ENCODE data around the gene MYH14.

Gene MYH14

DNA sequence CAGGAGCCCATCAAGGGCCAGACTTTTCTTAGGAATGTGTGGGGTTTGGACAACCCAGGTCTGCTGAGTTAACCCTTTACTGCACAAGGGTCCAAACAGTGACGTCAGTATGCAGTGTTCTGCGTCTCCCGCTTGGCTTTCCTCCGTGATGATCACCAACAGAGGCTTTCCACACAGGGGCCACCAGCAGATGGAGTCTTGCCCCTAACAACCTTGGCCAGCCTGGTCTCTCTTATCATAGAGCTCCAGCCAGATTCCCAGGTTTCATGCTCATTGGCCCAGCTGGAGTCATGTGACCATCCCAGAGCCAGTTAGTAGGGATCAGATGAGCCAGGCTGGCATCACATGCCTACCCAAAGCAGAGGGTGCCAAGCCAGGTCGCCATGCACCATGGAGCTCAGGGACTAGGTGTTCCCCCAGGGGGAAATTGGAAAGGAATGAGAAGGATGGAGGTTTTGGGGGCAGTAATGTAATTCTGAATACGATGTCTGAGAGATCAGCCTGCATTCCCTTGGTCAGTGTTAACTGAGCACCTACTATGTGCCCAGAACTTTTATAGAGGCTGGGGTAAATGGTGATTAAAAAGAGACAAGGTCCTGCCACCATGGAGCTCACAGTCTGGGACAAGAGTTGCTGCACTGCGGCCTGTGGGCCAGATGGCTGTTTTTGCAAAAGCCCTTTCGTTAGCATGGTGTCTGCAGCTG, 61.2 kb downstream of the MYH14 start:
- H3K9me3 Mint-ChIP-seq = peaks cover 0 to 5% of the 10 kb centered on the region in 2 donors
- no peak overlapping the region for H3K4me3 Mint-ChIP-seq
- DNase-seq (no peak), ATAC-seq (replicated peaks) (no peak)
- H3K27me3 Mint-ChIP-seq = peaks cover 26 to 51% of the 10 kb centered on the region in 2 donors
- no peak overlapping the region for H3K27ac Mint-ChIP-seq
- H3K36me3 Mint-ChIP-seq (ENCODE audit: insufficient read depth) = no peaks in the 10 kb centered on the region
- H3K4me1 Mint-ChIP-seq (ENCODE audit: low read depth in 2 of 2) = no peaks in the 10 kb centered on the region

DNA sequence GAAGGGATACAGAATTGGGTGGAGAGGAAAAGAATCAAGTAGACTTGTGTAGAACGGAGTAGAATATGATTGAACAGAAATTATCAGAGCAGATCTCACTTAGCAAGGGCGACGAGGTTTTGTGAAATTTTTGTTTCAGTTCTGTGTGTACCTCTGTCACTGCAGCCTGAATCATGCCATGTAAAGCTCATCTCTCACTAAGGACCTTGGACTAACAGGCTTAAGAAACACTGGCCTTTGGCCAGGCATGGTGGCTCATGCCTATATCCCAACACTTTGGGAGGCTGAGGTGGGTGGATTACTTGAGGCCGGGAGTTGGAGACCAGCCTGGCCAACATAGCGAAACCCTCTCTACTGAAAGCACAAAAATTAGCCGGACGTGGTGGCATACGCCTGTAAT, 62.6 kb downstream of the MYH14 start:
- Mint-ChIP-seq H3K36me3 (ENCODE audit: insufficient read depth) (no peaks in the 10 kb centered on the region), H3K4me1 (ENCODE audit: low read depth in 2 of 2) (no peaks in the 10 kb centered on the region), H3K27ac (no peak overlapping the region), H3K27me3 (peaks cover 29 to 58% of the 10 kb centered on the region in 2 donors), H3K9me3 (peaks cover 0 to 5% of the 10 kb centered on the region in 2 donors), H3K4me3 (no peak overlapping the region)
- no peak for ATAC-seq (replicated peaks)
- DNase-seq = no peak

- DNase-seq (no peak), ATAC-seq (replicated peaks) (no peak)
- no peaks in the 10 kb centered on the region for H3K36me3 Mint-ChIP-seq (ENCODE audit: insufficient read depth)
- H3K27me3 Mint-ChIP-seq = peaks cover 33 to 62% of the 10 kb centered on the region in 2 donors
- peaks cover 0 to 5% of the 10 kb centered on the region in 2 donors for H3K9me3 Mint-ChIP-seq
- no peaks in the 10 kb centered on the region for H3K4me1 Mint-ChIP-seq (ENCODE audit: low read depth in 2 of 2)
- no peak overlapping the region for H3K4me3 Mint-ChIP-seq
- no peak overlapping the region for H3K27ac Mint-ChIP-seq
Observed at GRCh38 chr19:50266896-50267295, 63.5 kb downstream of the MYH14 start.

- no peaks in the 10 kb centered on the region for H3K4me1 Mint-ChIP-seq (ENCODE audit: low read depth in 2 of 2)
- no peak overlapping the region for H3K4me3 Mint-ChIP-seq
- peaks cover 0 to 5% of the 10 kb centered on the region in 2 donors for H3K9me3 Mint-ChIP-seq
- H3K36me3 Mint-ChIP-seq (ENCODE audit: insufficient read depth) = no peaks in the 10 kb centered on the region
- H3K27ac Mint-ChIP-seq = no peak overlapping the region
- ATAC-seq (replicated peaks) = no peak
- DNase-seq = no peak
- H3K27me3 Mint-ChIP-seq = peaks cover 33 to 59% of the 10 kb centered on the region in 2 donors
Observed at GRCh38 chr19:50268041-50268440, 64.6 kb downstream of the MYH14 start.

DNA sequence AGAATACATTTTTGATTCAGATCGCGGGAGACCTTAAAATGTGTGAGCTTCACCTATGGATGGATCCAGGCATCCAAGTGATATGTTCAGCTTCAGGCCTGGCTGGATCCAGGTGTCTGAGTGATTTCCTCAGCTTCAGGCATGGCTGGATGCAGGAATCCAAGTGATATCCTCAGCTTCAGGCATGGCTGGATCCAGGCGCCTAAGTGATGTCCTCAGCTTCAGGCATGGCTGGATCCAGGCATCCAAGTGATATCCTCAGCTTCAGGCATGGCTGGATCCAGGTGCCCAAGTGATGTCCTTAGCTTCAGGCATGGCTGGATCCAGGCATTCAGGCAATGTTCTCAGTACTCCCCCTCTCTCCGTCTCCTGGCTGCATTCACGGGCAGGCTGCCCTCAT, 65.1 kb downstream of the MYH14 start:
- Mint-ChIP-seq H3K4me3 (no peak overlapping the region), H3K4me1 (ENCODE audit: low read depth in 2 of 2) (no peaks in the 10 kb centered on the region), H3K36me3 (ENCODE audit: insufficient read depth) (no peaks in the 10 kb centered on the region), H3K27ac (no peak overlapping the region), H3K27me3 (peaks cover 33 to 58% of the 10 kb centered on the region in 2 donors), H3K9me3 (peaks cover 0 to 5% of the 10 kb centered on the region in 2 donors)
- DNase-seq (no peak), ATAC-seq (replicated peaks) (no peak)

GRCh38 chr19:50269653-50270052, 66.2 kb downstream of the MYH14 start:
- DNase-seq (no peak), ATAC-seq (replicated peaks) (no peak)
- peaks cover 0 to 5% of the 10 kb centered on the region in 2 donors for H3K9me3 Mint-ChIP-seq
- H3K27ac Mint-ChIP-seq = no peak overlapping the region
- no peak overlapping the region for H3K4me3 Mint-ChIP-seq
- H3K27me3 Mint-ChIP-seq = peaks cover 30 to 58% of the 10 kb centered on the region in 2 donors
- H3K4me1 Mint-ChIP-seq (ENCODE audit: low read depth in 2 of 2) = no peaks in the 10 kb centered on the region
- H3K36me3 Mint-ChIP-seq (ENCODE audit: insufficient read depth) = no peaks in the 10 kb centered on the region

GRCh38 chr19:50272263-50272897, 69.0 kb downstream of the MYH14 start:
- H3K36me3 Mint-ChIP-seq (ENCODE audit: insufficient read depth) = no peaks in the 10 kb centered on the region
- peaks cover 0 to 5% of the 10 kb centered on the region in 2 donors for H3K9me3 Mint-ChIP-seq
- no peak for DNase-seq
- peaks cover 30 to 72% of the 10 kb centered on the region in 2 donors for H3K27me3 Mint-ChIP-seq
- no peak overlapping the region for H3K27ac Mint-ChIP-seq
- no peak for ATAC-seq (replicated peaks)
- H3K4me1 Mint-ChIP-seq (ENCODE audit: low read depth in 2 of 2) = no peaks in the 10 kb centered on the region
- H3K4me3 Mint-ChIP-seq = no peak overlapping the region

- H3K4me1 Mint-ChIP-seq (ENCODE audit: low read depth in 2 of 2) = no peaks in the 10 kb centered on the region
- no peak overlapping the region for H3K27ac Mint-ChIP-seq
- no peaks in the 10 kb centered on the region for H3K36me3 Mint-ChIP-seq (ENCODE audit: insufficient read depth)
- no peaks in the 10 kb centered on the region for H3K9me3 Mint-ChIP-seq
- peaks cover 21 to 63% of the 10 kb centered on the region in 2 donors for H3K27me3 Mint-ChIP-seq
- H3K4me3 Mint-ChIP-seq = no peak overlapping the region
- ATAC-seq (replicated peaks) (no peak), DNase-seq (no peak)
Observed at GRCh38 chr19:50273821-50274220, 70.4 kb downstream of the MYH14 start.

DNA sequence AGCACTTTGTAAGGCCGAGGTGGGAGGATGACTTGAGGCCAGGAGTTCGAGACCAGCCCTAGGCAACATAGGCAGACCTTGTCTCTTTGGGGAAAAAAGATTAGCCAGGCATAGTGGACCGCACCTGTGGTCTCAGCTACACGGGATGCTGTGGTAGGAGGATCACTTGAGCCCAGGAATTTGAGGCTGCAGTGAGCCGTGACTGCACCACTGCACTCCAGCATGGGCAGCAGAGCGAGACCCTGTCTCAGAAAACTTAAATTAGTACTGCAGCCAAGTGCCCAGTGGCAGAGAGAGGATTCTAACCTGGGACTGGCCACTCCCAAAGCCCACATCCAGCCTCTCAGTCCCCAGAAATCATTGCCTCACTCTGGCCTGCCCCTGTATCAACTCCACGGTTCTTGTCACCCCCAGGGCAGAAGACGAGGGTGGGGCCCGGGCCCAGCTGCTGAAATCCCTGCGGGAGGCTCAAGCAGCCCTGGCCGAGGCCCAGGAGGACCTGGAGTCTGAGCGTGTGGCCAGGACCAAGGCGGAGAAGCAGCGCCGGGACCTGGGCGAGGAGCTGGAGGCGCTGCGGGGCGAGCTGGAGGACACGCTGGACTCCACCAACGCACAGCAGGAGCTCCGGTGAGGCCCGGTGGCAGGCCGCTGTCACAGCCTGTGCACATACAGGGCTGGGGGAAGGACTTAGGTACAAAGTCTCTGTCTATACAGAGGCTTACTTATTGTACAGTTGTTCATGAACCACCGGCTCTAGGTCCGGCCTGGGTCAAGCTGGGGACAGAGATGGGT, 72.4 kb downstream of the MYH14 start:
- Mint-ChIP-seq H3K9me3 (no peaks in the 10 kb centered on the region), H3K36me3 (ENCODE audit: insufficient read depth) (no peaks in the 10 kb centered on the region), H3K27ac (no peak overlapping the region), H3K4me3 (no peak overlapping the region), H3K27me3 (peaks cover 21 to 59% of the 10 kb centered on the region in 2 donors), H3K4me1 (ENCODE audit: low read depth in 2 of 2) (no peaks in the 10 kb centered on the region)
- DNase-seq = no peak
- ATAC-seq (replicated peaks) = no peak

DNA sequence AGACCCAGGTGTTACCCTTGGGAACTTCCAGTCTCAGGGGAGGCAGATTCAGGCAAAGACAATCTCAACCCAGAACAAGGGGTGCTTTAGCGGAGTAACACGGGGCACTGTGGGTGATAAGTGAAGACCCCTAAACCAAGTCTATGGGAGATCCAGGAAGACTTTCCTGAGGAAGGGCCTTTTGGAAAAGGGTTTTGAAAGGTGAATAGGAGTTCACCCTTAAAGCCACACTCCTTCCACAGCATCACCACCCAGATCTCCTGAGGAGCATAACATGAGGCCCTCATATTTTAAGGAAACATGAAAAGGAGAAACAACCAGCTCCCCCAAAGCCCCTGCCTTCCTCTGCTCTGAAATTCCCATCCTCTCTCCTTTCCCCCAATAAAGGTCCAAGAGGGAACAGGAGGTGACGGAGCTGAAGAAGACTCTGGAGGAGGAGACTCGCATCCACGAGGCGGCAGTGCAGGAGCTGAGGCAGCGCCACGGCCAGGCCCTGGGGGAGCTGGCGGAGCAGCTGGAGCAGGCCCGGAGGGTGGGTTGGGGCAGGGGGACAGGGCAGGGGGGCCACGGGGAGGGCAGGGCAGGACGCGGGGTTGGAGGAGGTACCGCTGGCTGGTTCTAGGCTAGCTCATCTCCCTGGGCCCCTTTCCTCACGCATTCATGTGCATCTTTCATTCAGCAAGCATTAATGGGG, 73.1 kb downstream of the MYH14 start:
- H3K4me3 Mint-ChIP-seq = no peak overlapping the region
- no peak overlapping the region for H3K27ac Mint-ChIP-seq
- H3K4me1 Mint-ChIP-seq (ENCODE audit: low read depth in 2 of 2) = no peaks in the 10 kb centered on the region
- H3K27me3 Mint-ChIP-seq = peaks cover 20 to 58% of the 10 kb centered on the region in 2 donors
- ATAC-seq (replicated peaks) (no peak), DNase-seq (no peak)
- H3K36me3 Mint-ChIP-seq (ENCODE audit: insufficient read depth) = no peaks in the 10 kb centered on the region
- H3K9me3 Mint-ChIP-seq = no peaks in the 10 kb centered on the region

GRCh38 chr19:50277966-50278580, 74.7 kb downstream of the MYH14 start:
- no peaks in the 10 kb centered on the region for H3K9me3 Mint-ChIP-seq
- no peaks in the 10 kb centered on the region for H3K4me1 Mint-ChIP-seq (ENCODE audit: low read depth in 2 of 2)
- DNase-seq (no peak), ATAC-seq (replicated peaks) (no peak)
- no peak overlapping the region for H3K4me3 Mint-ChIP-seq
- H3K27ac Mint-ChIP-seq = no peak overlapping the region
- peaks cover 3% of the 10 kb centered on the region for H3K36me3 Mint-ChIP-seq (ENCODE audit: insufficient read depth)
- H3K27me3 Mint-ChIP-seq = peaks cover 20 to 46% of the 10 kb centered on the region in 2 donors

- Mint-ChIP-seq H3K27ac (no peak overlapping the region), H3K36me3 (ENCODE audit: insufficient read depth) (peaks cover 3% of the 10 kb centered on the region), H3K27me3 (peaks cover 25 to 48% of the 10 kb centered on the region in 2 donors), H3K4me1 (ENCODE audit: low read depth in 2 of 2) (no peaks in the 10 kb centered on the region), H3K4me3 (no peak overlapping the region), H3K9me3 (peaks cover 0 to under 1% of the 10 kb centered on the region in 2 donors)
- DNase-seq (no peak), ATAC-seq (replicated peaks) (no peak)
Observed at GRCh38 chr19:50280074-50280473, 76.7 kb downstream of the MYH14 start.

- H3K27me3 Mint-ChIP-seq = peaks cover 19 to 40% of the 10 kb centered on the region in 2 donors
- H3K4me3 Mint-ChIP-seq = no peak overlapping the region
- DNase-seq (no peak), ATAC-seq (replicated peaks) (no peak)
- peaks cover 0 to 2% of the 10 kb centered on the region in 2 donors for H3K9me3 Mint-ChIP-seq
- no peak overlapping the region for H3K27ac Mint-ChIP-seq
- no peaks in the 10 kb centered on the region for H3K4me1 Mint-ChIP-seq (ENCODE audit: low read depth in 2 of 2)
- H3K36me3 Mint-ChIP-seq (ENCODE audit: insufficient read depth) = peaks cover 3% of the 10 kb centered on the region
Observed at GRCh38 chr19:50280983-50281382, 77.6 kb downstream of the MYH14 start.
